Fibroblast of skin of right quadriceps (primary cell): ENCODE results near the gene ADIRF.
A peak's percentile ranks its signal among the peaks of the same experiment; 100 is the strongest.
"Not testable (repeated sequence)": the region's sequence is repeated elsewhere in the genome, so short reads cannot be mapped to it uniquely, and the experiment has no call there.

Experiments
- DNase-seq: peaks from one replicate; pipeline ENCODE4 v3.0.0-alpha.2; 2013

Gene ADIRF

GRCh38 chr10:86961481-86962091, 6.7 kb upstream of the ADIRF start:
- no peak for DNase-seq

GRCh38 chr10:86962136-86962980, 5.9 kb upstream of the ADIRF start:
- no peak for DNase-seq

DNA sequence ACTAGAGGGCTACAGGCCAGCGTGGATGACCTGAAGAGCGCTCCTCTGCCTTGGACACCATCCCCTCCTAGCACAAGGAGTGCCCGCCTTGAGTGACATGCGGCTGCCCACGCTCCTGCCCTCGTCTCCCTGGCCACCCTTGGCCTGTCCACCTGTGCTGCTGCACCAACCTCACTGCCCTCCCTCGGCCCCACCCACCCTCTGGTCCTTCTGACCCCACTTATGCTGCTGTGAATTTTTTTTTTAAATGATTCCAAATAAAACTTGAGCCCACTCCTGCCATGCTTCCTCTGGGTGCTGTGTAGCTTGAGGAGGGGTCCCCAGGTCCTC, 5.3 kb upstream of the ADIRF start:
- no peak for DNase-seq

GRCh38 chr10:86963341-86963919, 4.9 kb upstream of the ADIRF start:
- DNase-seq = no peak

DNA sequence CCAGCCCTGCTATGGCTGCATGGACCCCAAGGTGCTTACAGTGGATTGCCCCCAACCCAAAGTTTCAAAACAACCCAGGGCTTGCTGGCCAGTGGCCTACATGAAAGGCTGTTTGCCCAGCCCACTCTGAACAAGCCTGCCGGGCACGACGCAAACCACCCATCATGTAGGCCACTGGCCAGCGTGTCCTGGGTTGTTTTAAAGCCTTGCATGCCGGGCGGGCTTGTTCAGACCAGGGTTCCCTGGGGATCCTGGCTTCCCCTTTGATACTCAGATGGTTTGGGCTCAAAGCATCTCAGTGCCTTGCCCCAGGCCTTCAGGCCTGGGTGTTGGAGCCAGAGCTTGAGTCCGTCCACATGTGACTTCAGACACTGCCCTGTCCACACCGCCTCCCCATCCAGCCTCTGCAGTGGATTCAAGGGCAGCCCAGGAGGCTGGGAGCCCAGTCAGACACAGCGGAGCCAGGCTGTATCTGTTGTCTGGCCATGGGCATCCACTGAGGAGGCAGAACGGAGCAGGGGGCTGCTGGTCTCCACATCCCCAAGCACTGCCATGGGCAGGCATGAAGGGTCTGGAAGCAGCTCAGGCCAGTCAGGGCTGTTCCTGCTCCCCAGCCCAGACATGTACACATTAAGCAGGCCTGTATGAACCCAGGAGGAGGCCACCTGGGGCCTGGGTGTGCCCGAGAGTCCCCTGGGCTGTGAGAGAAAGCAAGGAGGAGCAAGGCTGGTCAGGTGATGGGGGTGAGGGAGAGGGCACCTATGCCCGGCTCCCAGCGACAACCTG, 4.0 kb upstream of the ADIRF start:
- DNase-seq = no peak

- DNase-seq = no peak
Measured at GRCh38 chr10:86964847-86965190, 3.5 kb upstream of the ADIRF start.

- no peak for DNase-seq
Measured at GRCh38 chr10:86965986-86966654, 2.2 kb upstream of the ADIRF start.

DNA sequence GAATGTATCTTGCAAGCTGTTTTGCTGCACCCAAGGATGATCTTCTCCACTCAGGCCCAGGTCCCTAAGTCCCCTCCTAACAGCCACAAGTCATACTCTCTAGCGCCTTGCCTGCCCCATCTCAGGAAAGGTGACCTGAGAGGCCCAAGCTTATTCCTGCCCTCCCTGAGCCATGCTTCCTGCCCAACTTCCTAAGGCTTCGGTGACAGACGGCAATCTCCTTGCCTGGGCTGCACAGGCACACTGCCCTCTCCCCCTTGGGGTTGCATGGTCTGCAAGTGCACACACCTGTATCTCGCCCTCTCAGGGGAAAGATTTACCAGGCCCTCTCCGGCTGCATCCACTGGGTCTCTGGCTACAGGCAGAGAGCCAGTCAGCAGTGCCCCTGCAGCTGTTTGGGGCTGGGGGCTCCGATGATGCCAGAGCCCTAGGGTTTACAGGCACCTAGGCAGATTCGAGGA, 771 bp upstream of the ADIRF start:
- DNase-seq = no peak

DNA sequence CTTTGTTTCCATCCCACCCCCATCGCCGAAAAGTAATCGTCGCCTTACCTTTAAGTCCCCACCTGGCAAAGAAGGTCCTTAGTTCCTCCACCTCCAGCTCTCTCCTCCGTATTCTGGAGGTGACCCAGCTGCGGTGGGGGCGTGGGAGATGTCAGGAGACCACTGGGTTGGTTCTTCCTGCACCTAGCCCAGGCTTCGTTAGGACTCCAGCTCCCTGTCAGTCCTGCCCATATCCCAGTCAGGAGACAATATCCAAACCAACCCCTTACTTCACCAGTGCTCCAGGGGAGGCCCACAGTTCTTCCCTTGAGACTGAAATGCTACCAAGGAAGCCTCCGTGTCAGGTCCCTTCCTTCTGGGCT, 693 bp downstream of the ADIRF start:
- DNase-seq = no peak

DNA sequence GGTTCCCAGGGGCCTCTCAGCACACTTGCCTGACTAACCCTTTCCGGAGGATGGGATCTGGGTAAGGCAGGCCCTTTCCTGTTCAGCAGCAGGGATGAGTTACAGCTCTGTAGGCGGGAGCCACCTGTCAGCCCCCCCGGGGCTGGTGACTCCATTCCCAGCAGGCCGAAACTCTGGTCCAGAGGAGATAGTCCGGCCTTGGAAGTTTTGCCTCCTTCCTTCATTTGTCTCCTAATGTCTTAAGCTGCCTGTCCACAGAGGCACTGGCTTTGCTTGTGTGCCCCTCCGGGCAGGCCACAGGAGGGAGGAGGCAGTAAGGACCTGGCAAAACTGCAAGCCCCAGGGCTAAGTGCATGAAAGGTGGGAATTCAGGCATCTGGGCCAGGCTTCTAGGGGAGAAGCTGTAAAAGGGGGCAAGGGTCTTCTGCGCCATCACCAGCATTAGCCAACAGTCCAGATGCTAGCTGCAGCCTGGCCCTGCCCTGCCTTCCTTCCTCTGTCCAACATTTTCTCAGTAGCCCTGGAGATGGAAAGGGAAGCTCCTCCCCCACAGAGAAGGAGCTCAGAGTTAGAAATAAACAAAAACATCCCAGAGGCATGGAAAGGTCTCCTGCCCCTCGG, 1.2 kb downstream of the ADIRF start:
- DNase-seq = no peak

- DNase-seq = no peak
Measured at GRCh38 chr10:86970162-86970981, 2.1 kb downstream of the ADIRF start.

- DNase-seq = no peak
Measured at GRCh38 chr10:86970982-86971231, 2.6 kb downstream of the ADIRF start.

DNA sequence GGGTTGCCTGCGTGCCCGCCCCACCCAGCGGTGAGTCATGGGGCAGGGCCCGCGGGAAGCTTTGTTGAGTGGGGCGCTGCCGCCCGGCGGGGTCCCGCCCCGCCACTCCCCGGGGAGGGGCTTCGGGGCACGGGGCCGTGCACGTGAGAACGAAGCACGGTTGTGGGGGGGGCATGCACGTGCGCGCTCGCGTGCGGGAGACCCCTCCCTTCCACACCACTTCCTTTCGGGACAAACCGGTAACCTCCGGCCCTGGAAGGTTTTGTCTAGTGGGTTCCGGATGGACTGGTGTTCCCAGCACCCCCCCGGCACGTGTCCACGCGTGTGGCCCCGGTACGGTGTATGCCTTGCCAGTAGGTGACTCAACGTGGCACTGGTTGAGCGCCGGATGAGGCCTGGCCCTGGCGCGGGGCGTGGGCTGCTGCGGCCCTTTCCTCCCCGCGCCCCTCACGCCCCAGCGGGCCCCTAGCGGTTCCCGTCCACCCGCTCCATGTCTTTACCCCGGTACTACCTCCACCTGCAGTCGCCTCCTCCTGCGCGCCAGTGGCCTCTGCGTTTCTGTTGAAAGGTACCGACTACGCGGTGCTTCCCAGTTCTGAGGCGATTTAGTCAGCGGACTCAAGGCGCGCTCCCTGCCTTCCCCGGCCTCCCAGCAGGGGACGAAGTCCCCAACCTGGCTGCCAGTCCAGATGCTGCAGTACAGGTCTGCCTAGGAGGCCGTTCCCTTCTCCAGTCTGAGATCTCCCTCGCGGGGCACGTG, 3.1 kb downstream of the ADIRF start:
- DNase-seq = peak; percentile 84

- DNase-seq = no peak
Measured at GRCh38 chr10:86972613-86973380, 4.5 kb downstream of the ADIRF start.

GRCh38 chr10:86974484-86974883, 6.2 kb downstream of the ADIRF start:
- DNase-seq = no peak

DNA sequence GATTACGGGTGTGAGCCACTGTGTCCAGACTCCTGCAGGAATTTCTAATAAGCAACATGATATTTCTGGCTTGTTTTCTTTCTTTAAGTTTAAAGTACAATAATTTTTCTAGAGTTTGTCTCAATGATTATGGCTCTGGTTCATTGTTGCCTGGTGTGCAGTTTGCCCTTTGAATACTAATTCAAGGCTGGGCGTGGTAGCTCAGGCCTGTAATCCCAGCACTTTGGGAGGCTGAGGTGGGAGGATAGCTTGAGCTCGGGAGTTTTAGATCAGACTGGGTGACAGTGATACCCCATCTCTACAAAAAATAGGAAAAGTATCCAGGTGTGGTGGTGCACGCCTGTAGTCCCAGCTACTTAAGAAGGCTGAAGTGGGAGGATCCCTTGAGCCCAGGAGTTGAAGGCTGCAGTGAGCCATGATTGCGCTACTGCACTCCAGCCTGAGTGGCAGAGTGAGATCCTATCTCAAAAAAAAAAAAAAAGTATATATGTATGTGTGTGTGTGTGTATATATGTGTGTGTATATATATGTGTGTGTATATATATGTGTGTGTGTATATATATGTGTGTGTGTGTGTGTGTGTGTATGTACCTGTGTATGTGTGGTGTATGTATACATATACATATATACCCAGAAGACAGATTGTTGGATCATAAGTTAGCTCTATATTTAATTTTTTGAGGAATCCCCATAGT, 8.2 kb downstream of the ADIRF start:
- no peak for DNase-seq

DNA sequence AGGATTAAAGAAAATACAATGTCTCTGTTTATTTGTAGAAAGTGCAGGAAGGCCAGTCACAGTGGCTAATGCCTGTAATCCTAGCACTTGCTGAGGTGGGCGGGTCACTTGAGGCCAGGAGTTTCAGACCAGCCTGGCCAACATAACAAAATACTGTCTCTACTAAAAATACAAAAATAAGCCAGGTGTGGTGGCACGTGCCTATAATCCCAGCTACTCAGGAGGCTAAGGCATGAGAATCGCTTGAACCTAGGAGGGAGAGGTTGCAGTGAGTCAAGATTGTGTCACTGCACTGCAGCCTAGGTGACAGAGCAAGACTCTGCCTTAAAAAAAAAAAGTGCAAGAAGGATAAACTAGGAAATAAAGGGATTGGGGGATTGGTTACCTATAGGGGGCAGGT, 10.2 kb downstream of the ADIRF start:
- not testable (repeated sequence) for DNase-seq

DNA sequence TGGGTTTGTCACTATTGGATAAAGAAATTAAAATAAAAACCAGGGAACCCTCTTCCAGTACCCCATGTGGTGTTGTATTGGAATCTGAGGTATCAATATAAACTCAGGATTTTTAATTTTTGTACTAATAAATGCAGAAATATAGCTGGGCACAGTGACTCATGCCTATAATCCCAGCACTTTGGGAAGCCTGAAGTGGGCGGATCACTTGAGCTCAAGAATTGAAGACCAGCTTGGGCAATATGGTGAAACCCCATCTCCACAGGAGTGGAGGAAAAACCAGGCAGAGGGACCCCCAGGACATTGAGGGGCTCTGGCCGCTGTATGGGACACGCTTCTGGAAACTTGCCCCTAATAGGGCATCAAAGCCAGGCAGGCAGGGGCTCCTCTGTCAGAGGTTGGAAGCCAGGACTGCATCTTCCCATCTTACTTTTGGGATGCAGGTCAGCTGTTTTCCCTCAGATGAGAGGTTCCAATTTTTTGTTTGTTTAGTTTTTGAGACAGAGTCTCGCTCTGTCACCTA, 11.1 kb downstream of the ADIRF start:
- no peak for DNase-seq

DNA sequence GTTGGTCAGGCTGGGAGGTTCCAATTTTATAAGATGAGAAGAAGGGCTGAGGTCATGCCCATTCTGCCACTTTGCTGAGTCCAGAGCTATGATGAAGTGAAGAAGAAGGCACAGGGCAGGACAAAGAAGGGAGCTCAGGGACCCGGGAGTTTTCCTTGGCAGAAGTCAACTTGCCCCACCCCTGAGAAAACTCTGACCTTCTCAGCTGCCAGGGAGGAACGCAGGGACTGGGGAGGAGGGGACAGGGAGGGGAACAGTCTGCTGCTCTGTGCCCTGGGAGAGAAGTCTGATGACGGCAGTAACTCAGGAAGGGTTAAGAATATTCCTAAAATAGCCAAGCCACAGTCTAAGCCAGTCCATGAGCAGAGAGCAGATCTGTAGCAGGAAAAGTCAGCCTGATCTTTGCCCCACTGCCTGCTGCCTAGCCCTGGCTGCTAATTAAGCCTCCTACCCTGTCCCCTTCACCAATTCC, 11.7 kb downstream of the ADIRF start:
- DNase-seq = no peak
